Tibial artery (tissue), 4 donors: ENCODE results near the gene DNAAF1.

Experiments used
- DNase-seq, 2 donors: peaks; one replicate each; pipeline ENCODE4 v3.0.0-alpha.2; 2019
- H3K27ac ChIP-seq, 2 donors: fragments of 200-600 bp; sonication (generic) in 1 of 2; 1 replicate in 1 of 2; 2 replicates in 1 of 2; pipeline ENCODE4 v1.5.1; 2018 to 2019; ENCODE audit warnings: mild to moderate bottlenecking in 1 of 2
- H3K27me3 ChIP-seq, 2 donors: fragments of 200-600 bp; sonication (generic) in 1 of 2; one replicate each; pipeline versions ENCODE4 v1.5.1 to v1.6.0; 2016 to 2019
- H3K36me3 ChIP-seq, 3 donors: fragments of 200-600 bp; sonication (generic) in 2 of 3; one replicate each; pipeline ENCODE4 v1.5.1; 2016 to 2019; ENCODE audit warnings: mild to moderate bottlenecking in 2 of 3
- H3K4me1 ChIP-seq, 4 donors: fragments of 200-600 bp; sonication (generic) in 2 of 4; 1 replicate in 3 of 4; 2 replicates in 1 of 4; pipeline ENCODE4 v1.5.1; 2016 to 2019
- H3K4me3 ChIP-seq, 2 donors: fragments of 200-600 bp; sonication (generic) in 1 of 2; 1 replicate in 1 of 2; 2 replicates in 1 of 2; pipeline ENCODE4 v1.5.1; 2018 to 2019; ENCODE audit warnings: mild to moderate bottlenecking in 2 of 2
- H3K9me3 ChIP-seq, 3 donors: fragments of 200-600 bp; sonication (generic) in 1 of 3; one replicate each; pipeline ENCODE4 v1.5.1; 2016 to 2019
- intact Hi-C: fragments of 100-400 bp; cut with DNase I; formaldehyde crosslinking; loops from one replicate; pipeline ENCODE4 v1.15.0; 2023; ENCODE audit warnings: low total_unique reads
- TF ChIP-seq, protein P1 (sequence below), 2 experiments: fragments of 200-600 bp in 1 of 2; fragments of 450-650 bp in 1 of 2; IDR thresholded peaks; one replicate each; pipeline ENCODE4 v1.5.1; 2017 to 2019; ENCODE audit warnings: antibody characterized with exemption in 2 of 2, mild to moderate bottlenecking in 1 of 2, moderate library complexity in 1 of 2

The DNAAF1 gene

GRCh38 chr16:84193480-84193879, 48.4 kb downstream of the DNAAF1 start:
- Histone ChIP-seq H3K27ac (no peak overlapping the region), H3K4me3 (no peak overlapping the region), H3K4me1 (no peaks in the 10 kb centered on the region), H3K27me3 (peaks cover 0 to 34% of the 10 kb centered on the region in 2 donors), H3K9me3 (no peaks in the 10 kb centered on the region), H3K36me3 (no peaks in the 10 kb centered on the region)
- TF ChIP-seq, protein P1, sequence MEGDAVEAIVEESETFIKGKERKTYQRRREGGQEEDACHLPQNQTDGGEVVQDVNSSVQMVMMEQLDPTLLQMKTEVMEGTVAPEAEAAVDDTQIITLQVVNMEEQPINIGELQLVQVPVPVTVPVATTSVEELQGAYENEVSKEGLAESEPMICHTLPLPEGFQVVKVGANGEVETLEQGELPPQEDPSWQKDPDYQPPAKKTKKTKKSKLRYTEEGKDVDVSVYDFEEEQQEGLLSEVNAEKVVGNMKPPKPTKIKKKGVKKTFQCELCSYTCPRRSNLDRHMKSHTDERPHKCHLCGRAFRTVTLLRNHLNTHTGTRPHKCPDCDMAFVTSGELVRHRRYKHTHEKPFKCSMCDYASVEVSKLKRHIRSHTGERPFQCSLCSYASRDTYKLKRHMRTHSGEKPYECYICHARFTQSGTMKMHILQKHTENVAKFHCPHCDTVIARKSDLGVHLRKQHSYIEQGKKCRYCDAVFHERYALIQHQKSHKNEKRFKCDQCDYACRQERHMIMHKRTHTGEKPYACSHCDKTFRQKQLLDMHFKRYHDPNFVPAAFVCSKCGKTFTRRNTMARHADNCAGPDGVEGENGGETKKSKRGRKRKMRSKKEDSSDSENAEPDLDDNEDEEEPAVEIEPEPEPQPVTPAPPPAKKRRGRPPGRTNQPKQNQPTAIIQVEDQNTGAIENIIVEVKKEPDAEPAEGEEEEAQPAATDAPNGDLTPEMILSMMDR (IDR thresholded peaks at IDR 0.05): no peak
- no peak for DNase-seq
- intact Hi-C loops: no loop called here

GRCh38 chr16:84194018-84194417, 48.9 kb downstream of the DNAAF1 start:
- H3K27me3 ChIP-seq: peaks cover 0 to 34% of the 10 kb centered on the region in 2 donors
- no peaks in the 10 kb centered on the region for H3K9me3 ChIP-seq
- no peaks in the 10 kb centered on the region for H3K36me3 ChIP-seq
- DNase-seq: no peak
- H3K4me1 ChIP-seq: no peaks in the 10 kb centered on the region
- no peak overlapping the region for H3K4me3 ChIP-seq
- no peak overlapping the region for H3K27ac ChIP-seq
- intact Hi-C loops: no loop called here
- TF ChIP-seq, protein P1 (IDR thresholded peaks at IDR 0.05): no peak

GRCh38 chr16:84194470-84195200, 49.5 kb downstream of the DNAAF1 start:
- Histone ChIP-seq H3K4me3 (no peak overlapping the region), H3K36me3 (no peaks in the 10 kb centered on the region), H3K4me1 (no peaks in the 10 kb centered on the region), H3K27ac (no peak overlapping the region), H3K27me3 (peaks cover 0 to 34% of the 10 kb centered on the region in 2 donors), H3K9me3 (no peaks in the 10 kb centered on the region)
- no peak for DNase-seq
- intact Hi-C loops: no loop called here
- TF ChIP-seq, protein P1 (IDR thresholded peaks at IDR 0.05): no peak

- TF ChIP-seq, protein P1 (IDR thresholded peaks at IDR 0.05): no peak
- no peaks in the 10 kb centered on the region for H3K4me1 ChIP-seq
- H3K27me3 ChIP-seq: peaks cover 0 to 34% of the 10 kb centered on the region in 2 donors
- no peak overlapping the region for H3K4me3 ChIP-seq
- intact Hi-C loops: no loop called here
- no peak overlapping the region for H3K27ac ChIP-seq
- DNase-seq: no peak
- no peaks in the 10 kb centered on the region for H3K9me3 ChIP-seq
- H3K36me3 ChIP-seq: no peaks in the 10 kb centered on the region
Observed at GRCh38 chr16:84195201-84196093, 50.3 kb downstream of the DNAAF1 start.

DNA sequence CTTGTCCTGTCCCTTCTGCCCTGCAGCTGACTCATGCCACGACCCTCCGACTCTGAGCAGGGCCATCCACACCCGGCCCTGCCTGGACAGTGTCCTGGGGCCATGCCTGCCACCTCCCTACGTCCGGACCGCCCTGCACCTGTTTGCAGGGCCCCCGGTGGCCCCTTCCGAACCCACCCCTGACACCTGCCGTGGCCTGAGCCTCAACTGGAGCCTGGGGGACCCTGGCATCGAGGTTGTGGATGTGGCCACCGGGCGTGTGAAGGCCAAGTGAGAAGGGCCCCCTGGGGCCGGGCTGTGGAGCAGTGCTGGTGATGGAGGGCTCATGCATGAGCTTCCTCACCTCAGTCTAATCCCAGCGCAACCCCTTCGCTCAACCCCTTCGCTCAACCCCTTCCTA, 51.0 kb downstream of the DNAAF1 start:
- Histone ChIP-seq H3K36me3 (no peaks in the 10 kb centered on the region), H3K9me3 (no peaks in the 10 kb centered on the region), H3K4me3 (no peak overlapping the region), H3K27me3 (peaks cover 0 to 34% of the 10 kb centered on the region in 2 donors), H3K4me1 (no peaks in the 10 kb centered on the region), H3K27ac (no peak overlapping the region)
- TF ChIP-seq, protein P1 (IDR thresholded peaks at IDR 0.05): no peak
- DNase-seq: no peak
- intact Hi-C loops: no loop called here
